H1 (cell line): ENCODE results near the gene TMEM125. TPM values are rescaled to one million over a fixed set of nuclear protein-coding genes. Genes with fewer than 3 reads are reported as not detected.

Source experiments
- CTCF ChIA-PET: fragments of 300-600 bp; sonication (Branson Sonifier 250); formaldehyde crosslinking; loops from one replicate; lab custom pipeline; 2021; ENCODE audit not compliant: partially characterized antibody; lab: Charles Lee
- POLR2A ChIA-PET: fragments of 300-600 bp; sonication (Branson Sonifier 250); formaldehyde crosslinking; loops from one replicate; lab custom pipeline; 2021; ENCODE audit warnings: inconsistent platforms; ENCODE audit not compliant: partially characterized antibody; lab: Charles Lee
- DNase-seq, 2 experiments: peaks; one replicate each; pipeline versions ENCODE4 v3.0.0 to v3.0.0-alpha.2; 2010 to 2022; ENCODE audit warnings: low spot score in 2 of 2, low read depth in 1 of 2, mixed read lengths in 1 of 2
- FAIRE-seq: peaks from 2 replicates; lab custom pipeline; 2011; peaks lifted over from hg19 to GRCh38; lab: Jason Lieb, UNC
- H2AFZ ChIP-seq: 2 replicates; pipeline ENCODE4 v1.8.1; 2012; ENCODE audit warnings: low read length, inconsistent platforms
- H2AK5ac ChIP-seq: 2 replicates; pipeline ENCODE4 v1.6.1; 2013; ENCODE audit warnings: low read depth, low read length
- H2BK120ac ChIP-seq: replicated peaks from 2 replicates; pipeline ENCODE3; 2013; ENCODE audit warnings: low read depth, low read length, inconsistent platforms
- H2BK12ac ChIP-seq: 2 replicates; pipeline ENCODE4 v1.6.1; 2013; ENCODE audit warnings: low read depth, low read length
- H2BK15ac ChIP-seq: 2 replicates; pipeline ENCODE4 v1.6.1; 2013; ENCODE audit warnings: low read length
- H2BK20ac ChIP-seq: 2 replicates; pipeline ENCODE4 v1.6.1; 2013; ENCODE audit warnings: low read length
- H2BK5ac ChIP-seq: 2 replicates; pipeline ENCODE4 v1.6.1; 2013; ENCODE audit warnings: low read depth, low read length
- H3K14ac ChIP-seq: 2 replicates; pipeline ENCODE4 v1.6.1; 2013; ENCODE audit warnings: inconsistent platforms; ENCODE audit not compliant: insufficient read length
- H3K18ac ChIP-seq: 2 replicates; pipeline ENCODE4 v1.6.1; 2013; ENCODE audit warnings: low read length; ENCODE audit errors: extremely low read depth
- H3K23ac ChIP-seq: 2 replicates; pipeline ENCODE4 v1.6.1; 2013; ENCODE audit warnings: inconsistent platforms; ENCODE audit not compliant: insufficient read length
- H3K23me2 ChIP-seq: 2 replicates; pipeline ENCODE4 v1.6.1; 2013; ENCODE audit warnings: low read depth, low read length
- H3K27ac ChIP-seq: 2 replicates; pipeline ENCODE4 v1.6.1; 2011; ENCODE audit warnings: low read depth, low read length, inconsistent platforms
- H3K27me3 ChIP-seq, 4 experiments: replicated peaks in 1 of 4; 1 replicate in 1 of 4; 2 replicates in 3 of 4; pipeline versions ENCODE4 v1.6.1 to v1.8.1; 2011 to 2013; ENCODE audit warnings: low read length in 3 of 4, mild to moderate bottlenecking in 3 of 4, inconsistent platforms in 2 of 4, mixed read lengths in 2 of 4, moderate library complexity in 1 of 4; ENCODE audit not compliant: control insufficient read depth in 3 of 4, insufficient read depth in 3 of 4; ENCODE audit errors: extremely low read depth in 1 of 4
- H3K36me3 ChIP-seq, 4 experiments: 2 replicates each; pipeline versions ENCODE4 v1.6.1 to v1.8.1; 2011 to 2013; ENCODE audit warnings: mild to moderate bottlenecking in 4 of 4, low read length in 3 of 4, moderate library complexity in 2 of 4, control low read depth in 1 of 4, inconsistent platforms in 1 of 4; ENCODE audit not compliant: insufficient read depth in 4 of 4, control insufficient read depth in 2 of 4
- H3K4ac ChIP-seq: replicated peaks from 2 replicates; pipeline ENCODE3; 2013; ENCODE audit warnings: low read length, low read depth, mixed read lengths, inconsistent platforms; ENCODE audit not compliant: insufficient read length
- H3K4me1 ChIP-seq, 4 experiments: replicated peaks in 1 of 4; 1 replicate in 1 of 4; 2 replicates in 3 of 4; pipeline versions ENCODE4 v1.6.1 to v1.8.1; 2011 to 2013; ENCODE audit warnings: low read length in 3 of 4, inconsistent platforms in 2 of 4, mixed read lengths in 1 of 4; ENCODE audit not compliant: insufficient read depth in 4 of 4, control insufficient read depth in 3 of 4
- H3K4me2 ChIP-seq, 2 experiments: 2 replicates each; pipeline versions ENCODE4 v1.6.1 to v1.8.1; 2011 to 2013; ENCODE audit warnings: low read depth in 2 of 2, low read length in 2 of 2, control low read depth in 1 of 2, inconsistent platforms in 1 of 2, mild to moderate bottlenecking in 1 of 2; ENCODE audit not compliant: insufficient read depth in 1 of 2
- H3K4me3 ChIP-seq, 4 experiments: fragments of 200-600, 300-600 bp in 1 of 4; sonication (generic), shearing (Covaris generic), sonication (Bioruptor Twin) in 1 of 4; 2 replicates each; pipeline versions ENCODE4 v1.5.1 to v1.8.1; 2011 to 2016; ENCODE audit warnings: low read length in 4 of 4, low read depth in 3 of 4, control low read depth in 2 of 4, inconsistent platforms in 2 of 4, mild to moderate bottlenecking in 2 of 4, mixed read lengths in 1 of 4, moderate library complexity in 1 of 4; ENCODE audit not compliant: insufficient read depth in 2 of 4; ENCODE audit errors: extremely low read depth in 1 of 4
- H3K56ac ChIP-seq: replicated peaks from 2 replicates; pipeline ENCODE3; 2013; ENCODE audit warnings: low read depth, mild to moderate bottlenecking, mixed read lengths, low read length, inconsistent platforms; ENCODE audit not compliant: insufficient read length
- H3K79me1 ChIP-seq: 2 replicates; pipeline ENCODE4 v1.6.1; 2013; ENCODE audit warnings: low read depth, low read length, control low read depth
- H3K79me2 ChIP-seq, 2 experiments: 2 replicates each; pipeline versions ENCODE4 v1.6.1 to v1.8.1; 2012 to 2013; ENCODE audit warnings: low read length in 2 of 2, mild to moderate bottlenecking in 2 of 2, inconsistent platforms in 1 of 2; ENCODE audit not compliant: insufficient read depth in 2 of 2, control insufficient read depth in 1 of 2
- H3K9ac ChIP-seq, 4 experiments: replicated peaks in 1 of 4; 1 replicate in 1 of 4; 2 replicates in 3 of 4; pipeline versions ENCODE4 v1.6.1 to v1.8.1; 2011 to 2013; ENCODE audit warnings: low read depth in 3 of 4, low read length in 3 of 4, control low read depth in 2 of 4, mild to moderate bottlenecking in 2 of 4, moderate library complexity in 2 of 4, inconsistent platforms in 1 of 4; ENCODE audit errors: extremely low read depth in 1 of 4
- H3K9me3 ChIP-seq, 2 experiments: 2 replicates each; pipeline versions ENCODE4 v1.6.1 to v1.8.1; 2012 to 2013; ENCODE audit warnings: mild to moderate bottlenecking in 2 of 2, moderate library complexity in 2 of 2, control low read depth in 1 of 2, inconsistent platforms in 1 of 2, low read depth in 1 of 2, low read length in 1 of 2, mixed read lengths in 1 of 2; ENCODE audit not compliant: insufficient read depth in 2 of 2
- H4K20me1 ChIP-seq, 2 experiments: replicated peaks in 1 of 2; 2 replicates each; pipeline versions ENCODE3 to v1.8.1; 2011 to 2013; ENCODE audit warnings: inconsistent platforms in 2 of 2, low read length in 2 of 2, mild to moderate bottlenecking in 1 of 2; ENCODE audit not compliant: insufficient read depth in 2 of 2, control insufficient read depth in 1 of 2
- H4K5ac ChIP-seq: 2 replicates; pipeline ENCODE4 v1.6.1; 2013; ENCODE audit warnings: low read length, low read depth, mixed read lengths, inconsistent platforms; ENCODE audit not compliant: insufficient read length
- H4K8ac ChIP-seq: 2 replicates; pipeline ENCODE4 v1.8.0; 2013; ENCODE audit warnings: mild to moderate bottlenecking, moderate library complexity, low read length, inconsistent platforms; ENCODE audit not compliant: insufficient read depth; ENCODE audit errors: extremely low read depth
- H4K91ac ChIP-seq: replicated peaks from 2 replicates; pipeline ENCODE3; 2013; ENCODE audit warnings: low read length, mixed read lengths, inconsistent platforms; ENCODE audit not compliant: insufficient read length
- ATF2 ChIP-seq: IDR thresholded peaks from 2 replicates; pipeline ENCODE4 v1.6.1; 2012; ENCODE audit warnings: low read length, inconsistent platforms
- BACH1 ChIP-seq: IDR thresholded peaks from 2 replicates; pipeline ENCODE4 v1.6.1; 2012; ENCODE audit warnings: low read length, improper control_type of control experiment
- BRCA1 ChIP-seq: IDR thresholded peaks from 2 replicates; pipeline ENCODE4 v1.6.1; 2012; ENCODE audit warnings: low read depth, low read length, improper control_type of control experiment
- CBX8 ChIP-seq: fragments of 300-800, 300-1000 bp; sonication (generic); IDR thresholded peaks from 2 replicates; pipeline ENCODE4 v1.7.1; 2016; ENCODE audit warnings: low read depth, low read length, borderline replicate concordance
- CHD1 ChIP-seq: IDR thresholded peaks from 2 replicates; pipeline ENCODE4 v1.6.1; 2012; ENCODE audit warnings: low read depth, low read length, improper control_type of control experiment
- CTBP2 ChIP-seq: IDR thresholded peaks from 2 replicates; pipeline ENCODE4 v1.7.0; 2011; ENCODE audit warnings: borderline replicate concordance, mild to moderate bottlenecking, moderate library complexity, mixed read lengths, low read length; ENCODE audit not compliant: insufficient read depth, insufficient read length
- POU5F1 ChIP-seq: IDR thresholded peaks from 2 replicates; pipeline ENCODE4 v1.6.1; 2011; ENCODE audit warnings: low read depth, mild to moderate bottlenecking, low read length, moderate library complexity
- RAD21 ChIP-seq, 2 experiments: IDR thresholded peaks in 1 of 2; conservative IDR thresholded peaks in 1 of 2; 2 replicates each; pipeline ENCODE4 v1.6.1; 2011; ENCODE audit warnings: low read depth in 2 of 2, low read length in 2 of 2, improper control_type of control experiment in 1 of 2, inconsistent platforms in 1 of 2, mild to moderate bottlenecking in 1 of 2, moderate library complexity in 1 of 2
- SIN3A ChIP-seq, 2 experiments: IDR thresholded peaks in 1 of 2; conservative IDR thresholded peaks in 1 of 2; 2 replicates each; pipeline ENCODE4 v1.6.1; 2011 to 2012; ENCODE audit warnings: low read length in 2 of 2, improper control_type of control experiment in 1 of 2, low read depth in 1 of 2, mild to moderate bottlenecking in 1 of 2
- SP1 ChIP-seq: IDR thresholded peaks from 2 replicates; pipeline ENCODE4 v1.6.1; 2011; ENCODE audit warnings: low read depth, low read length
- TAF1 ChIP-seq: IDR thresholded peaks from 2 replicates; pipeline ENCODE4 v1.6.1; 2011; ENCODE audit warnings: mild to moderate bottlenecking, low read depth, low read length
- TCF12 ChIP-seq: IDR thresholded peaks from 2 replicates; pipeline ENCODE4 v1.6.1; 2011; ENCODE audit warnings: low read depth, mild to moderate bottlenecking, low read length
- YY1 ChIP-seq: IDR thresholded peaks from 2 replicates; pipeline ENCODE4 v1.6.1; 2011; ENCODE audit warnings: low read depth, mild to moderate bottlenecking, low read length
- WGBS, 2 experiments: shearing (Covaris generic) in 1 of 2; methylation state at CpG; one replicate each; pipeline versions ENCODE4 v1.1.6 to v1.1.7; 2013 to 2015; ENCODE audit warnings: low lambda C conversion rate in 2 of 2, mixed read lengths in 2 of 2, inconsistent platforms in 1 of 2, low coverage in 1 of 2, missing lambda C conversion rate in 1 of 2; ENCODE audit not compliant: insufficient replicate concordance in 2 of 2, insufficient coverage in 1 of 2, insufficient read length in 1 of 2; ENCODE audit errors: extremely low coverage in 1 of 2, missing lambda C conversion rate in 1 of 2; 5-methylcytosine and 5-hydroxymethylcytosine counted together
- polyA plus RNA-seq, 7 experiments: library from polyadenylated mRNA; depleted of rRNA in 3 of 7; stranded (reverse) in 5 of 7; unstranded in 2 of 7; fragments of >200 nt in 5 of 7; fragments of 200-250 nt in 2 of 7; gene quantifications; 1 replicate in 5 of 7; 2 replicates in 1 of 7; 4 replicates in 1 of 7; pipeline versions ENCODE4 v1.2.1 to v1.2.3, GENCODE V29; 2011 to 2013; ENCODE audit warnings: missing spikeins in 2 of 7, mixed read lengths in 2 of 7
- total RNA-seq: library from RNA; stranded (reverse); fragmentation: NEBNext Ultra II Directional; extraction: Animal tissue kit (Norgen Biotek cat#: 25700); gene quantifications from 2 replicates; pipeline ENCODE4 v1.2.1, GENCODE V29; 2021

The TMEM125 gene
- total and polyA plus RNA-seq, 2 of the 8 experiments (the other 6 are each of a cell fraction or from before 2014, with no cell fraction given), result 26.5 to 46.7 TPM

GRCh38 chr1:43233631-43234030 lies 36.2 kb upstream of the TMEM125 start:
- Histone ChIP-seq H2AFZ (no peak overlapping the region), H3K14ac (no peak overlapping the region), H2BK20ac (no peak overlapping the region), H4K20me1 (no peaks in the 10 kb centered on the region), H4K5ac (no peak overlapping the region), H3K9me3 (no peaks in the 10 kb centered on the region), H2AK5ac (no peak overlapping the region), H4K8ac (no peak overlapping the region), H4K91ac (no peak overlapping the region), H3K27me3 (no peaks in the 10 kb centered on the region), H3K4me3 (no peak overlapping the region), H3K79me1 (no peaks in the 10 kb centered on the region; the same call in 1 of the 2 replicates), H3K23ac (no peak overlapping the region), H3K4ac (no peak overlapping the region), H3K56ac (no peak overlapping the region), H2BK15ac (no peak overlapping the region), H3K9ac (no peak overlapping the region), H3K79me2 (no peaks in the 10 kb centered on the region), H3K4me1 (peaks cover 0 to 4% (median 3%) of the 10 kb centered on the region in 4 experiments; a peak in 2 of 7 replicates), H2BK12ac (no peak overlapping the region), H3K18ac (no peak overlapping the region), H3K36me3 (no peaks in the 10 kb centered on the region), H3K27ac (no peak overlapping the region), H2BK5ac (no peak overlapping the region), H3K4me2 (no peak overlapping the region), H2BK120ac (no peak overlapping the region), H3K23me2 (no peaks in the 10 kb centered on the region)
- ChIA-PET POLR2A (interaction anchor here (1.1 to 1.8 kb wide), 2 partner anchors 125 to 182 kb away, joined by 3 to 5 read pairs; partner anchors contain the start of gene CDC20), CTCF (interaction anchor here (0.8 to 1.9 kb wide), 6 partner anchors 16 to 257 kb away, joined by 3 to 5 read pairs (median 4); partner anchors contain the start of gene CDC20)
- no peak for FAIRE-seq
- 84% methylated on average over 5 of the region's 5 CpGs; no CpG with 5 or more reads in 1 of the 2 experiments for WGBS, 2 experiments
- DNase-seq, result no peak
- TF ChIP-seq BRCA1 (no peak), CBX8 (no peak), ATF2 (no peak), YY1 (no peak), CTBP2 (no peak), SP1 (no peak), CHD1 (no peak), RAD21 (IDR thresholded peaks at IDR 0.05 in 1 of 2, conservative IDR thresholded peaks at IDR 0.05 in 1 of 2; ENCODE audit: low read depth in 2 of 2, low read length in 2 of 2) (no peak), SIN3A (conservative IDR thresholded peaks at IDR 0.05 in 1 of 2, IDR thresholded peaks at IDR 0.05 in 1 of 2; ENCODE audit: low read depth in 1 of 2, low read length in 2 of 2) (no peak), TCF12 (no peak), POU5F1 (no peak), BACH1 (no peak), TAF1 (no peak)
